ENCODE measurements around the gene NXF3. TPM values are rescaled to one million over a fixed set of nuclear protein-coding genes. Genes with fewer than 3 reads are reported as not detected.
"Not testable (repeated sequence)": the region's sequence is repeated elsewhere in the genome, so short reads cannot be mapped to it uniquely, and the experiment has no call there.

Gene NXF3
- total RNA-seq, 1 experiment from 2014 or later = not detected

DNA sequence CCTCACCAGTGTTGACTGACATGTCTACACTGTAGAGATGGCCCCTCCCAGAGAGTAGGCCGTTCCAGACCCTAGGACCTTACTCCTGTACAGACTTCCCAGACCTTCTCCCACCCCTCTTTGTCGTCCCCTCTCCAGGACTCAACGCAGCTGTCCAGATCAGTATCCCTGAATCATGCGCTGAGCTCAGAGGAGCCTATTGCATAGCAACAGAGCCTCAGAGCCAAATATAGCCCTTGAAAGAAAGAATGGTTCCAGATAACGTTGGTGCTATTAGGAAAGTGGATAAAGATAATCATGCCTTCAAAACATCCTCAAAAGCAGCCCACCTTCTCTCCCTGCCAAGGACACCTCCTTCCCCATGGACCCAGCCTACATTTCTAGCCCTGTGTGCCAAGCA lies 27.8 kb upstream of the NXF3 start:
- no peak overlapping the region for H3K4me3 Mint-ChIP-seq
- Histone ChIP-seq H2BK20ac (ENCODE audit: low read depth, low read length, poor library complexity, severe bottlenecking) (no peak overlapping the region), H3K4me2 (ENCODE audit: insufficient read depth, insufficient read length, low read length) (no peak overlapping the region), H3K4ac (ENCODE audit: low read depth, low read length) (no peak overlapping the region), H4K8ac (replicated peaks; ENCODE audit: insufficient read length, low read depth, low read length) (no peak overlapping the region), H3K9ac (ENCODE audit: extremely low read depth, insufficient read length, low read length) (no peak overlapping the region), H2BK12ac (ENCODE audit: insufficient read length, low read depth, low read length) (no peak overlapping the region), H3K14ac (ENCODE audit: insufficient read depth, low read length) (no peak overlapping the region), H4K20me1 (ENCODE audit: control insufficient read depth, insufficient read depth, insufficient read length) (no peaks in the 10 kb centered on the region), H2AFZ (ENCODE audit: low read length) (no peak overlapping the region), H2BK15ac (ENCODE audit: low read depth, low read length) (no peak overlapping the region), H3K56ac (ENCODE audit: insufficient read length, low read depth, low read length) (no peak overlapping the region), H2BK120ac (ENCODE audit: low read depth, low read length, poor library complexity, severe bottlenecking) (no peak overlapping the region), H4K5ac (ENCODE audit: insufficient read length, low read depth, low read length) (no peak overlapping the region), H3K4me1 (ENCODE audit: insufficient read depth, low read length) (no peaks in the 10 kb centered on the region), H3K27ac (ENCODE audit: insufficient read length, low read depth, low read length) (no peak overlapping the region), H2BK5ac (ENCODE audit: insufficient read length, low read length) (no peak overlapping the region), H3K79me1 (ENCODE audit: insufficient read depth, low read depth, low read length, poor library complexity, severe bottlenecking) (no peaks in the 10 kb centered on the region), H3K27me3 (ENCODE audit: insufficient read depth, low read length) (no peaks in the 10 kb centered on the region), H3K23me2 (ENCODE audit: insufficient read length, low read depth, low read length, poor library complexity, severe bottlenecking) (no peaks in the 10 kb centered on the region), H3K18ac (ENCODE audit: insufficient read length, low read depth, low read length) (no peak overlapping the region), H3T11ph (ENCODE audit: low read length) (no peak overlapping the region), H3K23ac (ENCODE audit: insufficient read length, low read depth, low read length) (no peak overlapping the region), H4K91ac (ENCODE audit: insufficient read length, low read depth, low read length) (no peak overlapping the region), H3K79me2 (ENCODE audit: insufficient read depth, low read length) (no peaks in the 10 kb centered on the region), H2AK5ac (ENCODE audit: insufficient read length, low read length) (no peak overlapping the region), H3K9me3 (ENCODE audit: control insufficient read depth, low read depth, low read length) (peaks cover 28% of the 10 kb centered on the region)
- H3K27ac Mint-ChIP-seq = no peak overlapping the region
- H3K4me1 Mint-ChIP-seq = peaks cover 4 to 6% of the 10 kb centered on the region in 2 experiments
- no CpG with 5 or more reads among the region's 5 CpGs for WGBS (ENCODE audit: extremely low coverage, insufficient read length, low lambda C conversion rate)
- no peak for DNase-seq
- H3K27me3 Mint-ChIP-seq (ENCODE audit: low read depth) = peaks cover 3% of the 10 kb centered on the region
- peaks cover 71 to 82% of the 10 kb centered on the region in 2 experiments for H3K9me3 Mint-ChIP-seq
- peaks cover 0 to 8% (median 2%) of the 10 kb centered on the region in 3 experiments; a peak in 5 of 7 replicates for H3K36me3 Mint-ChIP-seq (ENCODE audit: insufficient read depth in 1 of 3, low read depth in 3 of 3)
- TF ChIP-seq, protein P1, sequence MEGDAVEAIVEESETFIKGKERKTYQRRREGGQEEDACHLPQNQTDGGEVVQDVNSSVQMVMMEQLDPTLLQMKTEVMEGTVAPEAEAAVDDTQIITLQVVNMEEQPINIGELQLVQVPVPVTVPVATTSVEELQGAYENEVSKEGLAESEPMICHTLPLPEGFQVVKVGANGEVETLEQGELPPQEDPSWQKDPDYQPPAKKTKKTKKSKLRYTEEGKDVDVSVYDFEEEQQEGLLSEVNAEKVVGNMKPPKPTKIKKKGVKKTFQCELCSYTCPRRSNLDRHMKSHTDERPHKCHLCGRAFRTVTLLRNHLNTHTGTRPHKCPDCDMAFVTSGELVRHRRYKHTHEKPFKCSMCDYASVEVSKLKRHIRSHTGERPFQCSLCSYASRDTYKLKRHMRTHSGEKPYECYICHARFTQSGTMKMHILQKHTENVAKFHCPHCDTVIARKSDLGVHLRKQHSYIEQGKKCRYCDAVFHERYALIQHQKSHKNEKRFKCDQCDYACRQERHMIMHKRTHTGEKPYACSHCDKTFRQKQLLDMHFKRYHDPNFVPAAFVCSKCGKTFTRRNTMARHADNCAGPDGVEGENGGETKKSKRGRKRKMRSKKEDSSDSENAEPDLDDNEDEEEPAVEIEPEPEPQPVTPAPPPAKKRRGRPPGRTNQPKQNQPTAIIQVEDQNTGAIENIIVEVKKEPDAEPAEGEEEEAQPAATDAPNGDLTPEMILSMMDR (conservative IDR thresholded peaks at IDR 0.05) = no peak

DNA sequence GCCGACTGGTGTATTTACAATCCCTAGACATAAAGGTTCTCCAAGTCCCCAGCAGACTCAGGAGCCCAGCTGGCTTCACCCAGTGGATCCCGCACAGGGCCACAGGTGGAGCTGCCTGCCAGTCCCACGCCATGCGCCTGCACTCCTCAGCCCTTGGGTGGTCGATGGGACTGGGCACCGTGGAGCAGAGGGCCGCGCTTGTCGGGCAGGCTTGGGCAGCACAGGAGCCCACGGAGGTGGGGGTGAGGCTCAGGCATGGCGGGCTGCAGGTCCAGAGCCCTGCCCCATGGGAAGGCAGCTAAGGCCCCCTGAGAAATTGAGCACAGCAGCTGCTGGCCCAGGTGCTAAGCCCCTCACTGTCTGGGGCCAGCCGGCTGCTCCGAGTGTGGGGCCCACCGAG lies 24.0 kb upstream of the NXF3 start:
- H3K4me3 Mint-ChIP-seq; H3K4me1 ChIP-seq (ENCODE audit: insufficient read depth, low read length): not testable (repeated sequence)

More for the DNA sequence above, 24.0 kb upstream of the NXF3 start:
- not testable (repeated sequence) for H2BK120ac ChIP-seq (ENCODE audit: low read depth, low read length, poor library complexity, severe bottlenecking); H2BK20ac ChIP-seq (ENCODE audit: low read depth, low read length, poor library complexity, severe bottlenecking); H3K27me3 Mint-ChIP-seq (ENCODE audit: low read depth); H3K56ac ChIP-seq (ENCODE audit: insufficient read length, low read depth, low read length); H3K18ac ChIP-seq (ENCODE audit: insufficient read length, low read depth, low read length); H4K5ac ChIP-seq (ENCODE audit: insufficient read length, low read depth, low read length); H2BK5ac ChIP-seq (ENCODE audit: insufficient read length, low read length); H2AK5ac ChIP-seq (ENCODE audit: insufficient read length, low read length); H3K79me2 ChIP-seq (ENCODE audit: insufficient read depth, low read length); DNase-seq; H3K4ac ChIP-seq (ENCODE audit: low read depth, low read length); H3K14ac ChIP-seq (ENCODE audit: insufficient read depth, low read length); H4K20me1 ChIP-seq (ENCODE audit: control insufficient read depth, insufficient read depth, insufficient read length); H2AFZ ChIP-seq (ENCODE audit: low read length); H3K23ac ChIP-seq (ENCODE audit: insufficient read length, low read depth, low read length); H2BK12ac ChIP-seq (ENCODE audit: insufficient read length, low read depth, low read length); H3K4me1 Mint-ChIP-seq; H3K9ac ChIP-seq (ENCODE audit: extremely low read depth, insufficient read length, low read length); H3K4me2 ChIP-seq (ENCODE audit: insufficient read depth, insufficient read length, low read length); H4K8ac ChIP-seq (replicated peaks; ENCODE audit: insufficient read length, low read depth, low read length); H2BK15ac ChIP-seq (ENCODE audit: low read depth, low read length); H3K27ac Mint-ChIP-seq; H3K79me1 ChIP-seq (ENCODE audit: insufficient read depth, low read depth, low read length, poor library complexity, severe bottlenecking); H3K27ac ChIP-seq (ENCODE audit: insufficient read length, low read depth, low read length); H4K91ac ChIP-seq (ENCODE audit: insufficient read length, low read depth, low read length); H3K23me2 ChIP-seq (ENCODE audit: insufficient read length, low read depth, low read length, poor library complexity, severe bottlenecking); H3T11ph ChIP-seq (ENCODE audit: low read length); H3K27me3 ChIP-seq (ENCODE audit: insufficient read depth, low read length)
- H3K36me3 Mint-ChIP-seq (ENCODE audit: insufficient read depth in 1 of 3, low read depth in 3 of 3) = peaks cover 0 to 11% (median 4%) of the 10 kb centered on the region in 3 experiments; a peak in 4 of 7 replicates
- peaks cover 35% of the 10 kb centered on the region for H3K9me3 ChIP-seq (ENCODE audit: control insufficient read depth, low read depth, low read length)
- peaks cover 78 to 83% of the 10 kb centered on the region in 2 experiments for H3K9me3 Mint-ChIP-seq
- WGBS (ENCODE audit: extremely low coverage, insufficient read length, low lambda C conversion rate) = no CpG with 5 or more reads among the region's 14 CpGs
